Left ventricle myocardium inferior (tissue), 1 donor: ENCODE measurements around the gene CCDC201. TPM values are rescaled to one million over a fixed set of nuclear protein-coding genes. Genes with fewer than 3 reads are reported as not detected.

Source experiments
- DNase-seq: peaks from one replicate; pipeline ENCODE4 v3.0.0-alpha.2; 2020
- H3K27ac ChIP-seq: fragments of 200-600 bp; replicated peaks from 2 replicates; pipeline ENCODE4 v1.8.0; 2021
- H3K27me3 ChIP-seq: fragments of 200-600 bp; 2 replicates; pipeline ENCODE4 v1.8.0; 2021; ENCODE audit warnings: low read depth
- H3K36me3 ChIP-seq: fragments of 200-600 bp; 2 replicates; pipeline ENCODE4 v1.8.0; 2021
- H3K4me1 ChIP-seq: fragments of 200-600 bp; 2 replicates; pipeline ENCODE4 v1.8.0; 2021
- H3K4me3 ChIP-seq: fragments of 200-600 bp; 2 replicates; pipeline ENCODE4 v1.8.0; 2021; ENCODE audit warnings: mild to moderate bottlenecking, moderate library complexity
- H3K9me3 ChIP-seq: fragments of 200-600 bp; replicated peaks from 2 replicates; pipeline ENCODE4 v1.8.0; 2021
- intact Hi-C: fragments of 100-400 bp; cut with micrococcal nuclease; formaldehyde crosslinking; loops from one replicate; pipeline ENCODE4 v1.11.0; 2022
- total RNA-seq: library from RNA; stranded (reverse); fragmentation: NEBNext Ultra II Directional; extraction: Animal tissue kit (Norgen Biotek cat#: 25700); gene quantifications from one replicate; pipeline ENCODE4 v1.2.1, GENCODE V29; 2021
- TF ChIP-seq, protein P1 (sequence below): fragments of 200-600 bp; IDR thresholded peaks from 2 replicates; pipeline ENCODE4 v1.8.0; 2021; ENCODE audit warnings: antibody characterized with exemption, mild to moderate bottlenecking, borderline replicate concordance
- donor health status: DM: no; HTN: yes; CAD: no; lungs with severe emphysema.

The CCDC201 gene
- total RNA-seq, 1 donor from 2014 or later, result not detected

DNA sequence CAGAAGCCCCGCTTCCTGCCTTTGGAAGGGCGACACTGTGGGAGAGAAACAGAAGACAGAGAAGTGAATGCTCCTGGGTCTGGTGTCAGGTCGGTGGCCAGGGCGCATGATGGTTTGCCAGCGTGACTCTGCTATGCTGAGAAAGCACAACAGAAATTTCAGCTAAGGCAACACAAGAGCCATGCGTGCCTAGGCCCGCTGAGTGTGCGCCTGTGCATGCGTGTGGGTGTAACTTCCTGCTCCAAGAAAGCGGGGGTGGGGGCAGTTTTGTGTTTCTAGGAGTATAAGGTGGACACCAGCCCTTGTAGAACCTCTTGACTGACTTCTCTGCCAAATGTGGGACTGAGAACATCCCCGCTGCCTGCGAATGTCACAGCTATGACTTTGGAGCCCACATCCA is 42.0 kb upstream of the CCDC201 start:
- Histone ChIP-seq H3K4me1 (peaks cover 25% of the 10 kb centered on the region), H3K36me3 (peaks cover 41% of the 10 kb centered on the region), H3K27ac (no peak overlapping the region), H3K4me3 (no peak overlapping the region), H3K9me3 (no peaks in the 10 kb centered on the region), H3K27me3 (no peaks in the 10 kb centered on the region)
- intact Hi-C loops, result loop anchor here (5.0 to 10.0 kb wide), 2 partner anchors 1267 to 1340 kb away; no protein-coding TSS in a partner anchor
- DNase-seq, result no peak
- TF ChIP-seq, protein P1, sequence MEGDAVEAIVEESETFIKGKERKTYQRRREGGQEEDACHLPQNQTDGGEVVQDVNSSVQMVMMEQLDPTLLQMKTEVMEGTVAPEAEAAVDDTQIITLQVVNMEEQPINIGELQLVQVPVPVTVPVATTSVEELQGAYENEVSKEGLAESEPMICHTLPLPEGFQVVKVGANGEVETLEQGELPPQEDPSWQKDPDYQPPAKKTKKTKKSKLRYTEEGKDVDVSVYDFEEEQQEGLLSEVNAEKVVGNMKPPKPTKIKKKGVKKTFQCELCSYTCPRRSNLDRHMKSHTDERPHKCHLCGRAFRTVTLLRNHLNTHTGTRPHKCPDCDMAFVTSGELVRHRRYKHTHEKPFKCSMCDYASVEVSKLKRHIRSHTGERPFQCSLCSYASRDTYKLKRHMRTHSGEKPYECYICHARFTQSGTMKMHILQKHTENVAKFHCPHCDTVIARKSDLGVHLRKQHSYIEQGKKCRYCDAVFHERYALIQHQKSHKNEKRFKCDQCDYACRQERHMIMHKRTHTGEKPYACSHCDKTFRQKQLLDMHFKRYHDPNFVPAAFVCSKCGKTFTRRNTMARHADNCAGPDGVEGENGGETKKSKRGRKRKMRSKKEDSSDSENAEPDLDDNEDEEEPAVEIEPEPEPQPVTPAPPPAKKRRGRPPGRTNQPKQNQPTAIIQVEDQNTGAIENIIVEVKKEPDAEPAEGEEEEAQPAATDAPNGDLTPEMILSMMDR, result no peak

DNA sequence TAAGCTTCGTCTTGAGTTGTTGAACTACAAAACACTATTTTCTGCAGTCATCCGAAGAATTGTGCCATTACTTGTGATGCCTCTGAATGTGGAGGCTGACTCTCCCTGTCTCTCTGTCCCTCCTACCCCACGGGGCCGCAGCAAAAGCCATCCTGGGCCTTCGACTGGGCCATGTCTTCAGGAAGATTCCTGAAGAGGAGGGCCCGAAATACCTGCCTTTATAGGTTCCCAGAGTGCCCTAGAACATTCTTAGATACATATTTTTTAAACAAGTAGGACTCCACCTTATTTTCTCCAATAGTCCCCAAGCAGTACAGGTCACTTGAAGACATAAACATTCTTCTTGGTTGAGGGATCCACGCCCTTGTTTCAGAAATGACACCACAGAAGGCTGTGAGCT is 40.1 kb upstream of the CCDC201 start:
- intact Hi-C loops, result loop anchor here (10.0 kb wide), 1 partner anchor 1342 kb away; no protein-coding TSS in a partner anchor
- Histone ChIP-seq H3K9me3 (no peaks in the 10 kb centered on the region), H3K36me3 (peaks cover 41% of the 10 kb centered on the region), H3K27ac (no peak overlapping the region), H3K27me3 (no peaks in the 10 kb centered on the region), H3K4me1 (peaks cover 6% of the 10 kb centered on the region), H3K4me3 (no peak overlapping the region)
- DNase-seq, result no peak
- TF ChIP-seq, protein P1, result no peak

DNA sequence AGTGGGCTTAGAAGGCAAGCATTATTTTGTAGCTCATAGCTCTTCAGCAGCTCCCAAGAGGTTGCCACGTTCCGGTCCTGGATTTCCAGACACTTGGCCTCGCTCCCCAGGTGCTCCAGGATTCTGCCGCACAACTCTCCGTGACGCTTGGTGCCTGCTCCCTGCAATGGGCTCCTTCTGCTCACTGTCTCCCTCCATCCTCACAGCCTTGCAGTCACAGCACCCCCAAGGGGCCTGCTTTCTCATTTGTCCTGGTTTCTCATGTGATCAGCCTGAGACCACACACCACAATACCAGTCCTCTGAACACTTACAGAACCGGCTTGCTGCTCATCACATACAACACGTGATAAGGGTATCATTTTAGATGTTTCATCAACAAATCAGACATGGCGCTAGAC is 38.4 kb upstream of the CCDC201 start:
- no peak overlapping the region for H3K4me3 ChIP-seq
- TF ChIP-seq, protein P1, result no peak
- H3K27me3 ChIP-seq, result no peaks in the 10 kb centered on the region
- no peak for DNase-seq
- intact Hi-C loops, result loop anchor here (10.0 kb wide), 1 partner anchor 1343 kb away; no protein-coding TSS in a partner anchor
- H3K9me3 ChIP-seq, result no peaks in the 10 kb centered on the region
- peaks cover 33% of the 10 kb centered on the region for H3K36me3 ChIP-seq
- no peak overlapping the region for H3K27ac ChIP-seq
- no peaks in the 10 kb centered on the region for H3K4me1 ChIP-seq

DNA sequence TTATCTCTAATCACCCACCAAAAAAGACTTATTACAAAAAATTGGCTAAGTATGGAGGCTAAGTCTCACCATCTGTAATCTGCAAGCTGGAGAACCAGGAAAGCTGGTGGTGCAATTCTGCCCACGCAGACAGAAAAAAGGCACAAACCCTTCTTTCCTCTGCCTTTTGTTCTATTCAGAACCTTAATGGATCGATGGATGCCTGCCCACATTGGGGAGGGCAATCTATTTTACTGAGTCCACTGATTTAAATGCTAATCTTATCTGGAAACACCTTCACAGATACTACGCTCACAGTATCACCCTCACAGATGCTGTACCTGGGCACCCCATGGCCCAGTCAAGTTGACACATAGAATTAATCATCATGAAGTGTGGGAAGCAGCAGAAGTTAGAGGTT is 38.0 kb upstream of the CCDC201 start:
- intact Hi-C loops, result loop anchor here (10.0 kb wide), 1 partner anchor 1344 kb away; no protein-coding TSS in a partner anchor
- Histone ChIP-seq H3K4me3 (no peak overlapping the region), H3K27me3 (no peaks in the 10 kb centered on the region), H3K36me3 (peaks cover 28% of the 10 kb centered on the region), H3K9me3 (peaks cover 2% of the 10 kb centered on the region), H3K4me1 (no peaks in the 10 kb centered on the region), H3K27ac (no peak overlapping the region)
- DNase-seq, result no peak
- TF ChIP-seq, protein P1, result no peak

DNA sequence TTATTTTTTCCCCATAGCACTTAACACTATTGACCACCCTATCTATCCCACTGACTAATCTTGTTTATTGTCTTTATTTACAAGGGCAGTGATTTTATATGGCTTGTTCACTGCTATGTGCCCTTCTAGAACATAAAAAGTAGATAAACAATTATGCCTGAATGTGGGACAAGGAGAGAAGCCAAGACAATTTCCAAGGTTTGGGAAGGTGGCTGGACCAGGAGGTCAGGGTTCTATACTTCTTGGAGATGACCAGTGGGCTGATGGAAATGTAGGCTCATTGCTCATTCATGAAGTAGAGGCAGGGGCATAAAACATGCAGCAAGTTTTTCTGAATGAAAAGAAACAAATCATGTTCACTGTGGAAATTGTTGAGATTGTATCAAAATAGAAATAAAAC is 36.7 kb upstream of the CCDC201 start:
- Histone ChIP-seq H3K27ac (no peak overlapping the region), H3K4me3 (no peak overlapping the region), H3K4me1 (no peaks in the 10 kb centered on the region), H3K27me3 (no peaks in the 10 kb centered on the region), H3K36me3 (peaks cover 21% of the 10 kb centered on the region), H3K9me3 (peaks cover 15% of the 10 kb centered on the region)
- intact Hi-C loops, result no loop called here
- no peak for DNase-seq
- TF ChIP-seq, protein P1, result no peak
